EL (cell line): ENCODE results near the gene JOSD1.
A peak's percentile ranks its signal among the peaks of the same experiment; 100 is the strongest.

ENCODE experiments used
- DNase-seq: peaks from one replicate; pipeline ENCODE4 v3.0.0-alpha.2; 2016

The JOSD1 gene

DNA sequence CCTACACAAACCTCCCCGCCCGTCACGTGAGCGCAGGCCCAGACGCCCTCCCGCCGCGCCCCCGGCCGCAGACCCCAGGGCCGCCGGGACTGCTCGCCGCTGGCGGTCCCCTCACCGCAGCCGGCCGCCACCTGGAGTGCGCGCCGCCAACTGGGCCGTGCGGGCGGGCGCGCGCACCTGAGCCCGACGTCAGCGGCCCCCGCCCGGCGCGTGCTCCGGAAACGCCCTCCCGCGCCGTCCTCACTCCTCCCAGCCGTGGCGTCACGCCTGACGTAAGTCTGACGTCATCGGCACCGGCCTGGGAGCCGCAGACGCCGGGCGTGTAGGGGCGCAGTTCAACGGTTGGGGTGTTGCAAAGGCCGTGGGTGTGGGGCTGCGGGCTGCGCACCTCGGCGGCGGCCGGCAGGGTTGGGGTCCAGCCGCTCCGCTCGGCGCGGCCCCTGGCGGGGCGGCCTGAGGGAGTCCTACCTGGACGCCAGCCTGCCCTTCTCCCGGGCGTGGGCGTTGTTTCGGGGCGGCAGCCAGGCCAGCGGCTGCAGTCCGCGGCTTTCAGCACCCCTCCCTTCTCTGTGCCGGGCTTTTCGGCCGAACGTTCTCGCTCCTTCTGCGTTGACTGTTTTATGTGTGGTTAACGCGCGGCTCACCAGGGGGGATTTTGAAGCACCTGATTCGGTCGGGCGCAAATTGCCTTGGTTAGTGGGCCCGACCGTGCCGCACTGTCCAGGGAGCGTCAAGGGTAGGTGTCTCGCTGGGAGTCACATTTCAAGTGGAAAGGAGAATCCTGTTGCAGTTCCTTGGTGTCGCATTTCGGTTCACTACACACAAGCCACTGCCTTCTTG is at the start of gene JOSD1:
JOSD1 (minus strand) TSS at position 155 of the 840 bp plus-strand sequence. CDS start 956 bp downstream, outside the sequence.
- DNase-seq, result peak; percentile 93

- no peak for DNase-seq
Observed at GRCh38 chr22:38750104-38750503, 49.4 kb upstream of the JOSD1 start.

- DNase-seq, result no peak
Observed at GRCh38 chr22:38748487-38749136, 47.9 kb upstream of the JOSD1 start.

DNA sequence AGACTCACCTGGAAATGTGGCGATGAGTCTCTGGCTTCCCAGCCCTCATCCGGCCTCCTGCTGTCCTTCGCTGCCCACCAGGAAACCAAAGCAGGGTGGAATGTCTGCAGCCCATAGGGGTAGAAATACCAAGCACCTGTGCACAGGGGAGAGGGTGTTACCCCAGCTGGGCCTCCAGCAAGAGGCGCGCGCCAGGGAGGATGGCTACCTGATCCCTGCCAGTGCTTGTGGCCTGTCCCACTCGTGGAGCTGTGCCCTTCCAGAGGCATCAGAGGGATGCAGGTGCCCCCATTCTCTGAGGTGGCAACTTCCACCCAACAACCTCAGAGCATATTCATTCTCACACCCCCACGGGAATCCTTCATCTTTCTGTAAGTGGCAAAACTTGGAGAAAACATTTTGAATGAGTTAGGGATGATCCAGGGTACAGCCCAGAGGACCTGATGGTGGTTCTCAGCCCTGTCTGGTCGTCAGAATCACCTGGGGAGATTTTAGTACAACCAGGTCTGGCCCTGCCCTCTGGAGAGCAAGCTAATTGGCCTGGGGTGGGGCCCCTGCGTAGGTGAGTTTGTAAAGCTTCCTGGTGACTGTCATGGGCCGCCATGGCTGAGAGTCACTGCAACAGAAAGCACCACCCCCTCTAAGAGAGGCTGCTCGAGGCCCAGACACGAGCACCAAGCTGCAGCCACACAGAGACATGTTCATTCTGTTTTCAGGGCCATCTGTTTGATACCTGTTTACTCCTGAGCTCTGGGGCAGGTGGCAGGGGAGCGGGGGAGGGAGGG is 45.1 kb upstream of the JOSD1 start:
- DNase-seq, result no peak

DNA sequence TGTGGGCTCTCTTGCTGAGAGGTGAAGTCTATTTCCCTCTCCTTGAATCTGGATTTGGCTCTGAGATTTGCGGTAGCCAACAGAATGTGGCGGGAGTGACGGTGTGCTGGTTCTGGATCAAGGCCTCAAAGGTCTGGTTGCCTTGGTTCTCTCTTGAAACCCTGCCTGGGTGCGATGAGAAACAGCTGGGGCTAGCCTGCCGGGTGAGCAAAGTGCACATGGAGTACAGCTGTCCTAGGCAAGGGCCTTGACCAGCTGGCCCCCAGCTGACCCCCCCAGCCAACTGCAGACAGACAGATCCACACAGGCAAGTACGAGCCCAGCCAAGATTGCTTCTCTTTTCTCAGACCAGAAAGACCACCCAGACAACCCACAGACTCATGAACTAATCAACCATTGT is 44.2 kb upstream of the JOSD1 start:
- no peak for DNase-seq

DNA sequence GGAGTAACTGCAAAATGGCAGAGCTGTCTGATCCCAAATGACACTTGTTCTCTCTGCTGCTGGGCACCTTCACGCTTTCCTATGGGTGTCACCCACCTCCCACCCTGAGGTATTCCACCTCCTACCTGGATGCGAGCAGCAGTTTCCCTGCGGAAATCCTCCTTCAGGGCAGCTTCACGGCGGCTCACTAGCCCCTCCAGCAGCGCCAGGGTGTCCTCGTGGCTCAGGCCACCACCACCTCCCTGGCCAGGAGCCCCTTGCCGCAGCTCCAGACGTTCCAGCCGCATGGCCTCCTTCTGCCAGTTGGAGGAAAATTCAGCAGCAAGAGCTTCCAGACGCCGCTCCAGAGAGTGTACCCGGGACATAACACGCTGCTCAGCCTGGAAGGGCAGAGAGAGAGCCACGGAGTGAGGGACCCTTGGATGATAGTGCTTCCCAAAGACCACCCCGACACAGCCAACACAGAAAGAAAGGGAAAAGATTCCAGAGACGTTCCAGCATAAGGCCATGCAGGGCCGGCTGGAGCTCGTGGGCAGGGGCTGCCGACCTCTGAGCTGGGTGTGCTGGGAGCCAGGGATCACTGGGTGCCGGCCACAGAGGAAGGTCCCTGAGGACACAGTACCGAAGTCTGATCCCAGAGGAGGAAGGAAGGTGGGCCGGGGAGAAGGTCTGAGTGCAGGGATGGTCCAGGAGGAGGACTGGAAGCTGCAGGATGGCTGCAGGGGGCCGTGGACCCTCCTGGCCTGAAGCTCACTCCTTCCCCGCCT is 41.6 kb upstream of the JOSD1 start:
- DNase-seq, result no peak

GRCh38 chr22:38741576-38741975 is 40.8 kb upstream of the JOSD1 start:
- no peak for DNase-seq

- DNase-seq, result no peak
Observed at GRCh38 chr22:38741166-38741565, 40.4 kb upstream of the JOSD1 start.

- DNase-seq, result no peak
Observed at GRCh38 chr22:38740754-38741153, 40.0 kb upstream of the JOSD1 start.

GRCh38 chr22:38740116-38740723 is 39.5 kb upstream of the JOSD1 start:
- no peak for DNase-seq

DNA sequence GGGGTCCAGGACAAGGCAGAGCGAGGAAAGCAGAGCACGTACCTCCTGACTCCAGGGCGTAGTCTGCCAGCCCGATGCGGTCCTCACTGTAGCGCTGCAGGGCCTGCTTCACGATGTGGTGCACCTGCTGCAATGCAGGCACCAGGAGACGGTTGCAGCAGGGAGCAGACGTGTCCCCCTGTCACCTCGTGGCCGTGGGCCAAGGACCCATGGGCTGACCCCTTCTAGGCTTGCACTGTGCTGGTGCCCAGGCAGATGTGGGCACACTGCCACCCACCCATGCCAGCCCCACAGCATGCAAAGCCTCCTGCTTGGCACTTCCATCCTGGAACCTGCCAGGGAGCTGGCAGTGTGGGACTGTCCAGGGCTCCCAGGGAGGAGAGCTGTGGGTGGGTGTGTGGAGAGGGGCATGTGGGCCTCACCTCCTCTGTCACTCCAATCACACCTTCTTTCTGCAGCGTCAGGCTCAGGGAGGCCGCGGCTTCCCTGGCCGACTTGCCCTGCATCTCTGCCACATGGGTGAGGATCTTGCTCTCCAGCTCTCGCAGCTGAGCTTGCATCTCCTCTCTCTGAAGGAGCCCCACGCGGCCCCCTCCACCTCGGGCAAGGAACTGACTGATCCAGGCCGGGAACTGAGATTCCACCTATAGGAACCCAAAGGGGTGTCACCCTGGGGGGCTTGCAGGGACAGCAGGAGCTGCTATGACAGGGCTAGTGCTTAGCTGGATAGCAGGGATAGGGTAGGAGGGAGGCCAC is 38.7 kb upstream of the JOSD1 start:
- DNase-seq, result no peak

DNA sequence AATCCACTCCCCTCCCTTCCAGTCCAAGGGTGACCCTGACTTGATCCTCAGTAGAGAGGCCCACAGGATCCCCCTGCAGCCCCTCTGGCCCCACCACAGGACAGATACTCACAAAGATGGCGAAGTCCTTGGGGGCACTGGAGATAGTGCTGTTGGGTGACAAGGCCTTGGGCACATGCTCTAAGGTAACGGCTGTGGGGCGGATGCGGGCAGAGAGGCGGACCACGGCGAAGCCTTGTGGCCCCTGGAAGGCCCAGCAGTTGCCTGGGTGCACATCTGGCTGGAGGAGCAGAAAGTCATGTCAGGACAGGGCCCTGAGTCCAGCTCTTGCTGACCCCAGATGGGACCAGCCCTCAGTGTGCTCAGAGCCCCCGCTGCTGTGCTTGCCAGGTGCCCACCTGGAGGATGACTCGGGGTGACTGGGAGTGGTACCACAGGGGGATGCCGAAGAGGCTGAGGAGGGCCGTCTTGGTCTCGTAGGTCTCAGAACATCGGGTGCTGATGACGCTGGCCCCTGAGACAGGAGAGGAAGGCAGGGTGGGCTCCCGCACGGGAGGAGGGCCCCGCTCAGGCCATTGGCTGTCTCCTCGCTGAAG is 37.8 kb upstream of the JOSD1 start:
- no peak for DNase-seq

GRCh38 chr22:38737302-38738060 is 36.7 kb upstream of the JOSD1 start:
- DNase-seq, result peak; percentile 31

DNA sequence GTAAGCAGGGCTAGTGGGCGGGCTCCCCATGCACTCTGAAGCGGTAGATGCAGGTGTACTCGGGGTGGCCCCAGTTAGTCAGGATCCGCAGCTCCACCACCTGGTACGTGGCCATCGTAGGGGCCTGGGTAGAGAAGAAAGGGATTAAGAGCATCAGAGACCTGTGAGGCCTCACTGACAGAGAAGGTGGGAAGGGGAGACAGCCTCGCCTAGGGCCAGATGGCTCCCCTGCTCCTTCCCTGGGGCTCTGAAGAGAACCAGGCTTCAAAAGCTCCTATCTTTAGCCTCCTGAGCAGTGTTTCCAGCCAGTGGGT is 35.5 kb upstream of the JOSD1 start:
- no peak for DNase-seq

DNA sequence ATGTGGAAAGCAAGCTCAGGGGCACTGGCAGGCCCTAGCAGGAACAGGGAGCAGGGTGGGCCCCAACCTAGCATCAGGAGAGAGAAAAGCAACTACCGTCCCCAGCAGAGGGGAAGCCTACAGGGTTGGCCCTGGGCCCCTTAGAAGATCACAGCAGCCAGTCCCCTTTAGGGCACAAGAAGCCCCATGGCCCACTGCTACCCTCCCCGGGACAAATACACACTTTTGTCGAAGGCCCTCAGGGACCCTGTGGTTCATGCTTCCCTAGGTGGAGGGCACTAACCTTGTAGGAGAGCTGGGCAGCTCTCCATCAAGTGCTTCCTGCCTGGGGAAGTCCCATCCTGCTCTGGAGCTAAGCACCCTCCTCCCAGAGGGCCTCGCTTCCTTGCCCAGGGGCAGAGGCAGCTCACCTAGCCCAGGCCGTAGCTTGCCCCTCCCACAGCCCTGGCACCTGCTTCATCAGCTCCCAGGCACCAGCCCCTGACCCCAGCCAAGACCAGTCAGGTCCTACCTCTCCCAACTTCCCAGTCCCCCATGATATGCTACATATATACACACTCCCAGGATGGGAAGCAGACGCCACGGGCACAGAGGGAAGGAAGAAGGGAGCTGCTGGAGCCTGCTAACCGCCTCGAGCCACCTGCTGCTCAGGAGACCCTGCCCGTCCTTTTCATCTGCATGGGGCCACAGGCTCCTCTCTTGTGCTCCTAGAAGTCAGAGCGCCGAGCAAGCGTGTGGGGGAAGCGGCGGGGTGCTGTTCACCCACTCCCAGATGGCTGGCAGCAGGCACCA is 34.9 kb upstream of the JOSD1 start:
- no peak for DNase-seq

DNA sequence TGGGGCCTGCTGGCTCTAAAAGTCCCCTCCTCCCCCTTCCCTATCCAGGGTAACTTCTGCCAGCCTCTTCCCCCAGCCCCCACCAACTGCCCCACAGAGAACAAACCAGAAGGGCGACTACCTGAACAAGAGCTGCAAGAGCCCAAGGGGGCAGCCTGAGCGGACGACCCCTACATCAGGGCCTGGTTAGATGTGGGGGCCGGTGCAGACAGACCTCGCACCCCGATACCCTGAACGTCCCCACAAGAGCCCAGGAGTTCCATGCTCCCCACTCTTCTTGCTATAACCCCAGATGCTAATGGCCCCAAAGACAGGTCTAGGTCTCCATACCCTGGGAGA is 34.4 kb upstream of the JOSD1 start:
- no peak for DNase-seq

GRCh38 chr22:38734421-38735100 is 33.8 kb upstream of the JOSD1 start:
- no peak for DNase-seq

- no peak for DNase-seq
Observed at GRCh38 chr22:38733724-38734381, 33.1 kb upstream of the JOSD1 start.

GRCh38 chr22:38733329-38733723 is 32.6 kb upstream of the JOSD1 start:
- no peak for DNase-seq
